NCI-H460 (cell line): ENCODE measurements around the gene RALGAPA2. TPM values are rescaled to one million over a fixed set of nuclear protein-coding genes. Genes with fewer than 3 reads are reported as not detected.

Source experiments
- DNase-seq: peaks from one replicate; pipeline ENCODE4 v3.0.0-alpha.2; 2016; ENCODE audit warnings: low read depth; ENCODE audit errors: extremely low read depth
- total RNA-seq: library from RNA; depleted of rRNA; stranded (reverse); fragments of >200 nt; shearing (Covaris generic); gene quantifications from 2 replicates; pipeline ENCODE4 v1.2.3, GENCODE V29; 2014

Gene RALGAPA2
- total RNA-seq, 1 experiment from 2014 or later = 9.2 TPM

DNA sequence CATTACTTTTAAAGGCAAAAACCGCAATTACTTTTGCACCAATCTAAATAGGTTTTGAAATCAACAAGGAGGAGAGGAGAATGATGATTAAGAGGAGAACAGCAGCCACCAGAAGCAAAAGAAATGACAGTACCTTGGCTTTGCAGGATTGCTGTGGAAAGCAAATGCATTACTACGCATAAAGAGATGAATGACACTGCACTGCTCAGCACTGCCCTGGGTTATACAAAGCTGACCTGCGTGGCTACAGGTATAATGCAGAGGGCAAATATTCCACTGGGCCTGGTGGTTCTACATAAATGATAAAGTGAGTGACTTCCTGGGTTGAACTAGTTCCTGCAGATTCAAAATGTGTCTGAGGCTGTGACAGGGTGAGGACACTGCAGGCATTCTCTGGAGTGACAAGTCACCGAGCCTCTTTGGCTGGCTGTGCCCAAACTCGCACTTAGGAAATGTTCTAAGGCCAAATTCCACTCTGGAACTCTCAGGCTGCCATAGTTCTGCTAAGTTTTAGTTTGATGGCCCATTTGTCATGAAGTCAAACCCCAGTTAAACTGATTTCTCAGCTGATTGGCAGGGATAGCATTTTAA is 265.9 kb downstream of the RALGAPA2 start:
- DNase-seq = no peak

DNA sequence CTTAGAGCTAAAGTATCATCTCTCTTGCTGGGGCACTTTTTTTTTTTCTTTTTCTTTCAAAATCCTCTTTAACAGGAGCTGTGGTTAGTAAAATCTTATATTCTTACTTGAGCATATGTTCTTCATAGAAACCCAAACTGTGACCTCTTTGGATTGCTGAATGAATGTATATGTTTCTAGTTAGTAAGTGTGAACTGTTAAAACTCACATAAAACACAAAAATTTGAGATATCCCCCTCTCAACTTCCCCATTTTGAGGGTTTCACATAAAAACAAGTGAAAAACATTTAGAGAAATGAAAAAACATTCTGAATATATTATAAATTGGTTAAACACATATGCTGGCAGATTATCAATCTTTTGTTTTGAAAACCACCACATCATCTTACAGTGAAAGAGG is 266.4 kb downstream of the RALGAPA2 start:
- DNase-seq = no peak

- DNase-seq = no peak
Observed at GRCh38 chr20:20443504-20443903, 268.9 kb downstream of the RALGAPA2 start.

- DNase-seq = no peak
Observed at GRCh38 chr20:20442466-20442865, 270.0 kb downstream of the RALGAPA2 start.

DNA sequence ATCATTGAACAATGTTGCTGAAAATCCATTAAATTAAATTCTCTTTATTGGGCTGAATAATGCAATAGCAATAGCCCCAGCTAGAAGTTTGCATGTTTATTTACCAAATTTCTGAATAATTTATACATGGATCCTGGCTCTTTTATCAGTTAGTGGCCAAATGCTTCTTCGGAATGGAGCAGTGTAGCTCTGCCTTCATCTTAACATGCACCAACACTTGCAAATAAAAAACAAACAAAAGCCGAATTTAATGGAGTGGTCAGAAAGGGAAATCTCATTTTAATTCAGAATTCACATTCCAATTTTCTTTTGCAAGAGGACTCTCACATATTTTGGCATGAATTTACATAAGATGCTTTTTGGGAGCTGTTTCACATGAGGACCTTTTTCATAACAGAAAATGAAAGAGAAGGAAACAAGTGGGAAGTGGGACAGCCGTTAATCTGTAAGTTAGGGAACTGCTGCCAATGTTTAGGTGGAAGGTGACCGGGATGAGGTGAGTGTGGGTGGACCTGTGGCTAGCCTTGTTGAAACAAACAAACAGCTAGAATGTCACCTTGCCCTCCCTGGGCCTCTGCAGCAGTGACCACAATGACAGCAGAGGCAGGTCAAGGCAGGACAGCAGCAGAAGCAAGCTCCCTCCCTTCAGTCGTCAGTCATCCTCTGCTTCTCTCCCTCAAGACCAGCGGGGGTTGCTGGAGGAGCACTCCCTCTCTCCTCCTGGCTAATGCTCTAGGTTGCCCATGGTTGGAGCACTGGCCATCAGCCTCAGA is 271.4 kb downstream of the RALGAPA2 start:
- no peak for DNase-seq

- no peak for DNase-seq
Observed at GRCh38 chr20:20440481-20440880, 272.0 kb downstream of the RALGAPA2 start.

DNA sequence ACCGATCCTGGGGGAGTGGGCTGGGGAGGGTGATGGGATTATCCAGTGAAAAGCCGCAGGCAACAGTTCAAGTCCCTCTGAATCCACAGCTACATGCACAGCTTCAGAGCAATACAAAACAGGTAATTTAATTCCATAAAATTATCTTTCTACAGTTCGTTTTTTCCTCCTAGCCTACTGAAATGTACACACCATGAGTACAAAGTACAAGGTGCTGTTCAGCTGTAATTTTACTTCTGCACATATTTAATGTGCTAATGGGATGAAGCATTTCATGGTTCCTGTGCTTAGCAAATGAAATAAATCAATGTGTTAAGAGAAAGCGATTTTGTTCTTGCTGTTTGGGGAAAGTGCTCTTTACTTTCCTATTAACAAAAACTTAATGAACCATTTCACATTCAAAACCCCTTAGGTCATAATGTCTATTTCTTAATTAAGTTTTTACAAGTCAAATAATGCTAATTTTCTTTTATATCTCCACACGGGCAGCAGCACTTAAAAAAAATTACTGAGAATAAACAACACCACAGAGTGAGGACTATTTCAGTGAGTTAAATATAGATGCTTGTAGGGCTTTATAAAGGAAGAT is 272.7 kb downstream of the RALGAPA2 start:
- DNase-seq = no peak

DNA sequence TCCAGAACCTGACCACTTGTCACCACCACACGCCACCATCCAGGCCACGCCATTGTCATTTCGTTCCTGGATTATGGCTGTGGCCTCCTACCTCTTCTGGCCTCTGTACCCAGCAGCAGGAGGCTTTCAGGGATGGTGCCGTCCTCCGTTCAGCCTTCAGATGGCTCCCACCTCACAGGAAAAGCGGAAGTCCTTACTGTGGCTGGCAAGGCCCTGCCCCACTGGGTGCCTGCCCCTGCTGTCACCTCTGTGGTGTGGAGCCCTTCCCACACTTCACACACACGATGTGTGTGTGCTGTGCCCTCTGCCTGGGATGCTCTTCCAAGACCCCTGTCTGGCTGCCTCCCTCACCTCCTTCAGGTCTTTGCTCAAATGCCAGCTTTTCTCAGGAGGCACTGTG is 275.1 kb downstream of the RALGAPA2 start:
- DNase-seq = no peak

- DNase-seq = no peak
Observed at GRCh38 chr20:20436689-20437088, 275.8 kb downstream of the RALGAPA2 start.

GRCh38 chr20:20435453-20435852 is 277.0 kb downstream of the RALGAPA2 start:
- DNase-seq = no peak

- DNase-seq = no peak
Observed at GRCh38 chr20:20432618-20433286, 279.7 kb downstream of the RALGAPA2 start.

- DNase-seq = no peak
Observed at GRCh38 chr20:20430066-20430465, 282.4 kb downstream of the RALGAPA2 start.

GRCh38 chr20:20428067-20428466 is 284.4 kb downstream of the RALGAPA2 start:
- DNase-seq = no peak

DNA sequence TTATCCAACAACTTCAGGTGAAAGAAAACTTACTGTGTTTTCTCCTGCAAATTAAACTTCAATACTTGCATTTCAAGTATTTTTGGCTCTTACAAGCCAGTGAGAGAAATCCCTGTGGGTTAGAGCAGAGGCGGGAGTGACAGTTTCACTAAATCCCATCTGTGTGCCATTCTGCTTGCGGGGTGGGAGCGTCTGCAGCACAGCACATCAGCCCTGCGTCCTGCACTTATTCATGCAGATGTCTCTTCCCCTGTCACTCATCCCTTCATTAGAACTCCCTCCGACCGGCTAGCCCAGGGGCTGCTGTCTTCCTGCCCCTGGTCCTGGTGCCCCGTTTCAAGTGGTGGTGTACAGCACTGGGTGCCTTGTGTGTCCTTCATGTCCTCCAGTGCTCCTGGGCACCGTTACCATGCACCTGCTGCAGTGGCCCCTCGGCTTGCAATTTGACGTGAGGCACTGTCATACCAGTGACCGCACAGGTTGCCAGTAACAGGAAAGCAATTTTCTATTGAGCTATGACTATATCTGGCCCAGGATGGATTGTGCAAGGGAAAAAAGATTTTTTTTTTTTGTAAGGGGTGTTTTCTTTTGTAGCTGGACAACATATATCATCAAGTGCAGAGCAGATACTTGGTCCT is 285.1 kb downstream of the RALGAPA2 start:
- no peak for DNase-seq

- DNase-seq = no peak
Observed at GRCh38 chr20:20426655-20426907, 285.9 kb downstream of the RALGAPA2 start.

- no peak for DNase-seq
Observed at GRCh38 chr20:20425823-20426654, 286.4 kb downstream of the RALGAPA2 start.

- no peak for DNase-seq
Observed at GRCh38 chr20:20423117-20423516, 289.3 kb downstream of the RALGAPA2 start.

GRCh38 chr20:20417876-20418676 is 294.4 kb downstream of the RALGAPA2 start:
- DNase-seq = no peak

DNA sequence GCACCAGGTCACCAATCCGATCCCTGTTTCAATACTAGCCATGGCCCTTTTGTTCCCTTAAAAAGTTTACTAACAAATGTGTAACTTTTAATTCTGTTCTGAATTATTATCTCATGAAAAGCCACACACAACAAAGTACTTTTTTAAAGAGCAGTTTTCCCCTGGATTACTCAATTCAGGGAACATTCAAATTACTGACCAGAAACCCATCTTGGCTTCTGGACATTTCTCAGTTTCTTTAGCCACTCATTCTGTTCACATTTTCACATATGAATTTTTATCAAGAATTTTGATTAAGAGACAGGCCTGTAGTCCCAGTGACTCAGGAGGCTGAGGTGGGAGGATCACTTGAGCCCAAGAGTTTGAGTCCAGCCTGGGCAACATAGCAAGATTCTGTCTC is 297.1 kb downstream of the RALGAPA2 start:
- no peak for DNase-seq
